K562 (cell line): ENCODE measurements around the gene PRPF38A. TPM values are rescaled to one million over a fixed set of nuclear protein-coding genes. Genes with fewer than 3 reads are reported as not detected.

Source experiments
- ASH1L ChIP-seq: fragments of 450-650 bp; IDR thresholded peaks from 2 replicates; pipeline ENCODE4 v1.6.1; 2018; ENCODE audit warnings: borderline replicate concordance, mild to moderate bottlenecking, low read depth; ENCODE audit not compliant: partially characterized antibody
- BHLHE40 ChIP-seq: IDR thresholded peaks from 2 replicates; pipeline ENCODE4 v1.6.1; 2011; ENCODE audit warnings: low read length, improper control_type of control experiment
- CUX1 ChIP-seq: fragments of 200-800 bp; sonication (Bioruptor generic); IDR thresholded peaks from 2 replicates; pipeline ENCODE4 v1.6.1; 2016; ENCODE audit warnings: missing genetic modification characterization, missing compliant biosample characterization
- E2F8 ChIP-seq: fragments of 450-650 bp; IDR thresholded peaks from 2 replicates; pipeline ENCODE4 v1.7.1; 2018; ENCODE audit warnings: mild to moderate bottlenecking, low read depth; ENCODE audit not compliant: partially characterized antibody
- ELF4 ChIP-seq: fragments of 450-650 bp; formaldehyde crosslinking; IDR thresholded peaks from 2 replicates; pipeline ENCODE4 v1.4.0; 2022; ENCODE audit warnings: missing genetic modification characterization
- GTF2E2 ChIP-seq: fragments of 200-800 bp; sonication (Bioruptor generic); IDR thresholded peaks from 2 replicates; pipeline ENCODE4 v1.6.1; 2016; ENCODE audit warnings: missing genetic modification characterization, missing compliant biosample characterization
- HSF4 ChIP-seq: fragments of 250-450 bp; sonication (Bioruptor Pico); IDR thresholded peaks from 2 replicates; pipeline ENCODE4 v2.1.2; 2022; ENCODE audit warnings: mild to moderate bottlenecking, moderate library complexity, borderline replicate concordance
- KAT2B ChIP-seq: IDR thresholded peaks from one replicate; pipeline ENCODE4 v1.6.1; 2012; ENCODE audit warnings: low read depth, mild to moderate bottlenecking, control low read depth, inconsistent platforms, low read length, moderate library complexity
- POLR2H ChIP-seq: IDR thresholded peaks from 2 replicates; pipeline ENCODE4 v1.6.1; 2016; ENCODE audit warnings: missing genetic modification characterization, low read depth, mild to moderate bottlenecking, control low read depth, missing compliant biosample characterization, moderate library complexity
- PYGO2 ChIP-seq: fragments of 450-650 bp; IDR thresholded peaks from 2 replicates; pipeline ENCODE4 v1.6.1; 2016; ENCODE audit warnings: mild to moderate bottlenecking, missing genetic modification characterization, moderate library complexity, missing compliant biosample characterization
- SLC30A9 ChIP-seq: fragments of 250-450 bp; sonication (Bioruptor Pico); IDR thresholded peaks from 2 replicates; pipeline ENCODE4 v1.8.0; 2022; ENCODE audit warnings: mild to moderate bottlenecking, moderate library complexity
- SRSF7 ChIP-seq: fragments of 200-400 bp; formaldehyde crosslinking; optimal IDR thresholded peaks from 2 replicates; pipeline ENCODE3; 2017; ENCODE audit warnings: mild to moderate bottlenecking, low read depth, low read length
- TFAM ChIP-seq: fragments of 250-450 bp; sonication (Bioruptor Pico); conservative IDR thresholded peaks from 2 replicates; pipeline ENCODE4 v1.5.0; 2021; ENCODE audit warnings: mild to moderate bottlenecking, moderate library complexity
- VEZF1 ChIP-seq: fragments of 200-800 bp; sonication (Bioruptor generic); IDR thresholded peaks from 2 replicates; pipeline ENCODE4 v1.6.1; 2017; ENCODE audit warnings: missing genetic modification characterization, missing compliant biosample characterization
- ZBTB8A ChIP-seq: fragments of 450-650 bp; IDR thresholded peaks from 2 replicates; pipeline ENCODE4 v1.6.1; 2018; ENCODE audit warnings: mild to moderate bottlenecking, moderate library complexity; ENCODE audit not compliant: partially characterized antibody
- ZNF134 ChIP-seq: fragments of 250-450 bp; sonication (Bioruptor Pico); conservative IDR thresholded peaks from 2 replicates; pipeline ENCODE4 v1.4.0; 2020
- ZNF398 ChIP-seq: fragments of 250-450 bp; sonication (Bioruptor Pico); IDR thresholded peaks from 2 replicates; pipeline ENCODE4 v1.8.0; 2021; ENCODE audit warnings: moderate library complexity, mild to moderate bottlenecking, inconsistent platforms
- polyA plus RNA-seq, 8 experiments: library from polyadenylated mRNA; depleted of rRNA in 4 of 8; stranded (reverse) in 5 of 8; unstranded in 3 of 8; fragments of >200 nt; fragmentation: Nextera tagmentation in 2 of 8; fragmentation: Illumina TruSeq in 1 of 8; extraction: Ambion mirVana in 2 of 8; extraction: Trizol in 1 of 8; gene quantifications; 2 replicates each; pipeline versions ENCODE4 v1.2.1 to v1.2.3, GENCODE V29; 2011 to 2014; ENCODE audit warnings: inconsistent platforms in 1 of 8, missing spikeins in 1 of 8
- total RNA-seq, 7 experiments: library from RNA; depleted of rRNA in 6 of 7; stranded (reverse); fragments of >200 nt in 6 of 7; fragmentation: Illumina TruSeq in 2 of 7; extraction: Trizol in 2 of 7; gene quantifications; 2 replicates each; pipeline versions ENCODE4 v1.2.1 to v1.2.3, GENCODE V29; 2011 to 2021; ENCODE audit warnings: low replicate concordance in 1 of 7

The PRPF38A gene
- total and polyA plus RNA-seq, 9 of the 15 experiments (the other 6 are each of a cell fraction or from before 2014, with no cell fraction given): 53.6 to 198 (median 89.2) TPM

GRCh38 chr1:52403566-52404115 is 761 bp upstream of the PRPF38A start (continued):
- TF ChIP-seq VEZF1 (CRISPR knock-in tag) (no peak; the same call in 1 of the 2 replicates), ZNF134 (CRISPR knock-in tag) (no peak), GTF2E2 (no peak), ASH1L (no peak), HSF4 (CRISPR knock-in tag) (no peak), CUX1 (CRISPR knock-in tag) (no peak), E2F8 (peak; percentile 30), ZBTB8A (no peak), KAT2B (no peak), SRSF7 (no peak), ZNF398 (no peak), TFAM (CRISPR knock-in tag) (no peak), SLC30A9 (CRISPR knock-in tag) (no peak), POLR2H (tag) (no peak; the same call in 1 of the 2 replicates), BHLHE40 (no peak), ELF4 (no peak), PYGO2 (tag) (no peak)
